ENCODE data around the gene ZNF76. TPM values are rescaled to one million over a fixed set of nuclear protein-coding genes. Genes with fewer than 3 reads are reported as not detected.

Gene ZNF76
- total and polyA plus RNA-seq, 9 of the 15 experiments (the other 6 are each of a cell fraction or from before 2014, with no cell fraction given), result 1.2 to 17.8 (median 10.7) TPM

- TF ChIP-seq FOXJ2 (tag; IDR thresholded peaks at IDR 0.05) (no peak), ZNF764 (CRISPR knock-in tag; IDR thresholded peaks at IDR 0.05; ENCODE audit: low read depth) (no peak), NFE2L1 (tag; IDR thresholded peaks at IDR 0.05; ENCODE audit: borderline replicate concordance, low read depth) (no peak), HDGF (IDR thresholded peaks at IDR 0.05) (no peak; the same call in 1 of the 2 replicates), ZNF551 (CRISPR knock-in tag; IDR thresholded peaks at IDR 0.05) (no peak), ZC3H11A (IDR thresholded peaks at IDR 0.05; ENCODE audit: low read depth, low read length) (no peak), TAF9B (IDR thresholded peaks at IDR 0.05; ENCODE audit: partially characterized antibody) (no peak), RCOR1 (IDR thresholded peaks at IDR 0.05; ENCODE audit: borderline replicate concordance in 1 of 2, low read depth in 2 of 2, low read length in 2 of 2) (peak; percentile 84 to 99), TSHZ1 (CRISPR knock-in tag; IDR thresholded peaks at IDR 0.05) (no peak)
- TF ChIP-seq, protein P1, sequence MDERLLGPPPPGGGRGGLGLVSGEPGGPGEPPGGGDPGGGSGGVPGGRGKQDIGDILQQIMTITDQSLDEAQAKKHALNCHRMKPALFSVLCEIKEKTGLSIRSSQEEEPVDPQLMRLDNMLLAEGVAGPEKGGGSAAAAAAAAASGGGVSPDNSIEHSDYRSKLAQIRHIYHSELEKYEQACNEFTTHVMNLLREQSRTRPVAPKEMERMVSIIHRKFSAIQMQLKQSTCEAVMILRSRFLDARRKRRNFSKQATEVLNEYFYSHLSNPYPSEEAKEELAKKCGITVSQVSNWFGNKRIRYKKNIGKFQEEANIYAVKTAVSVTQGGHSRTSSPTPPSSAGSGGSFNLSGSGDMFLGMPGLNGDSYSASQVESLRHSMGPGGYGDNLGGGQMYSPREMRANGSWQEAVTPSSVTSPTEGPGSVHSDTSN (CRISPR knock-in tag; IDR thresholded peaks at IDR 0.05; ENCODE audit: low read depth), result no peak
- TF ChIP-seq, protein P1 (tag; conservative IDR thresholded peaks at IDR 0.05; ENCODE audit: low read depth), result peak; percentile 32; the same call in 1 of the 2 replicates
- TF ChIP-seq, protein P2, sequence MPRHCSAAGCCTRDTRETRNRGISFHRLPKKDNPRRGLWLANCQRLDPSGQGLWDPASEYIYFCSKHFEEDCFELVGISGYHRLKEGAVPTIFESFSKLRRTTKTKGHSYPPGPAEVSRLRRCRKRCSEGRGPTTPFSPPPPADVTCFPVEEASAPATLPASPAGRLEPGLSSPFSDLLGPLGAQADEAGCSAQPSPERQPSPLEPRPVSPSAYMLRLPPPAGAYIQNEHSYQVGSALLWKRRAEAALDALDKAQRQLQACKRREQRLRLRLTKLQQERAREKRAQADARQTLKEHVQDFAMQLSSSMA (CRISPR knock-in tag; IDR thresholded peaks at IDR 0.05), result no peak
- TF ChIP-seq, protein P3, sequence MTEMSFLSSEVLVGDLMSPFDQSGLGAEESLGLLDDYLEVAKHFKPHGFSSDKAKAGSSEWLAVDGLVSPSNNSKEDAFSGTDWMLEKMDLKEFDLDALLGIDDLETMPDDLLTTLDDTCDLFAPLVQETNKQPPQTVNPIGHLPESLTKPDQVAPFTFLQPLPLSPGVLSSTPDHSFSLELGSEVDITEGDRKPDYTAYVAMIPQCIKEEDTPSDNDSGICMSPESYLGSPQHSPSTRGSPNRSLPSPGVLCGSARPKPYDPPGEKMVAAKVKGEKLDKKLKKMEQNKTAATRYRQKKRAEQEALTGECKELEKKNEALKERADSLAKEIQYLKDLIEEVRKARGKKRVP (CRISPR knock-in tag; IDR thresholded peaks at IDR 0.05), result peak; percentile 86
- TF ChIP-seq, protein P4, sequence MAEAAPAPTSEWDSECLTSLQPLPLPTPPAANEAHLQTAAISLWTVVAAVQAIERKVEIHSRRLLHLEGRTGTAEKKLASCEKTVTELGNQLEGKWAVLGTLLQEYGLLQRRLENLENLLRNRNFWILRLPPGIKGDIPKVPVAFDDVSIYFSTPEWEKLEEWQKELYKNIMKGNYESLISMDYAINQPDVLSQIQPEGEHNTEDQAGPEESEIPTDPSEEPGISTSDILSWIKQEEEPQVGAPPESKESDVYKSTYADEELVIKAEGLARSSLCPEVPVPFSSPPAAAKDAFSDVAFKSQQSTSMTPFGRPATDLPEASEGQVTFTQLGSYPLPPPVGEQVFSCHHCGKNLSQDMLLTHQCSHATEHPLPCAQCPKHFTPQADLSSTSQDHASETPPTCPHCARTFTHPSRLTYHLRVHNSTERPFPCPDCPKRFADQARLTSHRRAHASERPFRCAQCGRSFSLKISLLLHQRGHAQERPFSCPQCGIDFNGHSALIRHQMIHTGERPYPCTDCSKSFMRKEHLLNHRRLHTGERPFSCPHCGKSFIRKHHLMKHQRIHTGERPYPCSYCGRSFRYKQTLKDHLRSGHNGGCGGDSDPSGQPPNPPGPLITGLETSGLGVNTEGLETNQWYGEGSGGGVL (CRISPR knock-in tag; IDR thresholded peaks at IDR 0.05), result no peak
- TF ChIP-seq, protein P5, sequence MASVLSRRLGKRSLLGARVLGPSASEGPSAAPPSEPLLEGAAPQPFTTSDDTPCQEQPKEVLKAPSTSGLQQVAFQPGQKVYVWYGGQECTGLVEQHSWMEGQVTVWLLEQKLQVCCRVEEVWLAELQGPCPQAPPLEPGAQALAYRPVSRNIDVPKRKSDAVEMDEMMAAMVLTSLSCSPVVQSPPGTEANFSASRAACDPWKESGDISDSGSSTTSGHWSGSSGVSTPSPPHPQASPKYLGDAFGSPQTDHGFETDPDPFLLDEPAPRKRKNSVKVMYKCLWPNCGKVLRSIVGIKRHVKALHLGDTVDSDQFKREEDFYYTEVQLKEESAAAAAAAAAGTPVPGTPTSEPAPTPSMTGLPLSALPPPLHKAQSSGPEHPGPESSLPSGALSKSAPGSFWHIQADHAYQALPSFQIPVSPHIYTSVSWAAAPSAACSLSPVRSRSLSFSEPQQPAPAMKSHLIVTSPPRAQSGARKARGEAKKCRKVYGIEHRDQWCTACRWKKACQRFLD (CRISPR knock-in tag; IDR thresholded peaks at IDR 0.05), result no peak
These were observed 83.7 kb downstream of the ZNF76 start (continued) for GRCh38 chr6:35343092-35343834.

Data from K562 (cell line).